ENCODE data around the gene TMEM150B.

Gene TMEM150B

GRCh38 chr19:55279770-55280643 lies 45.1 kb downstream of the TMEM150B start, which contains the start of gene HSPBP1:
HSPBP1 (minus strand) TSS chr19:55280110; CDS start chr19:55279608, 502 bp downstream.
- DNase-seq (ENCODE audit: low read depth in 1 of 2, low spot score in 1 of 2): peak; percentile 84 to 88

GRCh38 chr19:55279340-55279739 lies 45.8 kb downstream of the TMEM150B start:
- no peak for DNase-seq (ENCODE audit: low read depth in 1 of 2, low spot score in 1 of 2)

DNA sequence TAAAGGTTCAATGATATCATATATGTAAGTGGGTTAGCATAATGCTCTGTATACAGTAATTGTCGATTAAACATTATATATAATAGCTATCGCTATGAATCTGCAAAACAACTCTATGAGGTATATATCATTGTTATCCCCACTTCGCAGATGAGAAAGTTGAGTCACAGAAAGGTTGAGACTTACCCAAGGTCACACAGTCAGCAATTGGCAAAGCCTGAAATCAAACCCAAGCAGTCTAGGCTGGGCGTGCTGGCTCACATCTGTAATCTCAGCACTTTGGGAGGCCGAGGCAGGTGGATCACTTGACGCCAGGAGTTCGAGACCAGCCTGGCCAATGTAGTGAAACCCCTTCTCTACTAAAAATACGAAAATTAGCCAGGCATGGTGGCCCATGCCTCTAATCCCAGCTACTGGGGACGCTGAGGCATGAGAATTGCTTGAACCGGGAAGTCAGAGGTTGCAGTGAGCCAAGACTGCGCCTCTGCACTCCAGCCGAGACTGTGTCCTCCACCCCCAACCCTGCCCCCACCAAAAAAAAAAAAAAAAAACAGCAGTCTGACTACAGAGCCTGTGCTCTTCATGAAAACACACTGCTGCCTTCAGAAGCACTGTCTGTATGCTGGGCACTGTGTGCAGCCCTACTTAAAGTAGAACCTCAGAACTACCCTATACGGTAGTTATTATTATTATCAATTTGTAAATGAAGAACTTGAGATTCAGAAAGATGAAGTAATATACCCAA lies 46.6 kb downstream of the TMEM150B start:
- no peak for DNase-seq (ENCODE audit: low read depth in 1 of 2, low spot score in 1 of 2)

DNA sequence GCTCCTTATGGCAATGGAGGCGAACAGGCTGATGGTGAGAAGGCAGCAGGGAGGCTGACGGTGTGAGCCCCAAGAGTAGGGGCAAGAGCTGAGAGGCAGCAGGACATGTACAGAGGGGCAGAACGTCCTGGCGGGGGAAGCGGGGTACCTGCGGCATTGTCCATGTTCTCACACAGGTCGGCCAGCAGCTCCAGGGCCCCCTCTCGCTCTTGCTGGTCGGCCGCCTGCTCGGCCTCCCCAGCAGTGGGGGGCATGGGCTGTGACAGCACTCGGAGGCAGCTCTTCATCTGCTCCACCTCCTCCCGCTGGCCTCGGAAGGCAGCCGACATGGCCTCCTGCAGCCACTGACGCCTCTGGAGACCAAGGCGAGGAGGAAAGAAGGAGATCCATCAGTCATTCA lies 47.6 kb downstream of the TMEM150B start:
- no peak for DNase-seq (ENCODE audit: low read depth in 1 of 2, low spot score in 1 of 2)

DNA sequence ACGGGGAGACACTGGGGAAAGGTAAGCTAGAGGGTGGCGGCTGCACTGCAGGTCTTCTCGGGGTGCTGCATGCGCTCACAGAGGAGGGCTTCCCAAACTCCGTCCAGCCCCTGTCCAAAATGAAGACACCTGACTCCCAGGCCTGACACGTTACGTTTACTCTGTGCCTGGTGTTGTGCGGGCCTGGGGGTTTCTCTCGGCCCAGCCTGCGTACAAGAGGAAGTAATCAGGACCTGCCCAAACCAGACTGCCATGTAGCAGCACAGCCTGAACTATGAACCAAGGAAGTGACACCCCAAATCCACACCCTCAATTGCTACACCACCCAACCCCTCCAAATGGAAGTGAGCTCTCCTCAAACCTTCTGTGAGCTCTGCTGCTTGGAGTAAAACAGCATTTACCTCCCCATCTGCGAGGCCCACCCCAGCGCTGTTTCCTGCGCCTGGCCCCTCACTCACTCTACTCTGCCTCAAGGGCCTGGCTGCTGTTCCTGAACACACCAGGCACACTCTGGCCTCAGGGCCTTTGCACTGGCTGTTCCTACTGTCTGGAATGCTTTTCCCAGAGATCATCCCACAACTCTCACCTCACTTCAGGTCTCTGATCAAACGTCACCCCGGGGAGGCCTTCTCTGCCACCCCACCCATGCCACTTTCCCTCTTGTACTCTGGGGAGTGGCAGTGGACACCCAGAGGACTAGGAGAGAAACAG lies 48.3 kb downstream of the TMEM150B start:
- DNase-seq (ENCODE audit: low read depth in 1 of 2, low spot score in 1 of 2): no peak

DNA sequence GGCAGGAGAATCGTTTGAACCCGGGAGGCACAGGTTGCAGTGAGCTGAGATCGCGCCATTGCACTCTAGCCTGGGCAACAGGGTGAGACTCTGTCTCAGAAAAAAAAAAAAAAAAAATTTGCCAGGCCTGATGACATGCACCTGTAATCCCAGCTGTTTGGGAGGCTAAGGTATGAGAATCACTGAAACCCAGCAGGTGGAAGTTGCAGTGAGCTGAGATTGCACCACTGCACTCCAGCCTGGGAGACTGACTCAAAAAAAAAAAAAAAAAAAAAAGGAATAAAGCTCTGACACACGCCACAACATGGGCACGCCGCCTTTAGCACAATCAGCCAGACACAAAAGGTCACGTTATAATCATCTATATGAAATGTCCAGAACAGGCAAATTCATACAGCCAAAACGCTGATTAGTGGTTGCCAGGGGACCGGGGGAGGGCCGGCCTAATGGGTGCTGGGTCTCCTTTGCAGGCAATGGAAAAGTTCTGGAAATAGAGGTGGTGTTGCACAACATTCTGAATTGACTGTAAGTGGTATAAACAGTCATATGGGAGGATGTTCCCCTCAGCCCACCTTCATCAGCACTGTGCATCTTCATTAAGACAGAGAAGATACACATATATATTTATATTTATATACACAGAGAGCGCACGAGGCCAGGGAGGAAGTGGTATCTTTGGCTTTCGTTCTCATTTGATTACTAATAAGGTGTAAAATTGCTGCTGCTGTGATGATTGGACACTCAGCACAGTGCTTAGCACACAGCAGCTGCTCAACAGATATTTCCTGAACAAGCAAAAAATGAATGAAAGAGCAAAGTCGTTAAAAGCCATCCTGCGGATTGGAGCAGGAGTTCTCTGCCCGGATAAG lies 49.1 kb downstream of the TMEM150B start:
- no peak for DNase-seq (ENCODE audit: low read depth in 1 of 2, low spot score in 1 of 2)

- no peak for DNase-seq (ENCODE audit: low read depth in 1 of 2, low spot score in 1 of 2)
Observed at GRCh38 chr19:55273978-55274707, 51.0 kb downstream of the TMEM150B start.

DNA sequence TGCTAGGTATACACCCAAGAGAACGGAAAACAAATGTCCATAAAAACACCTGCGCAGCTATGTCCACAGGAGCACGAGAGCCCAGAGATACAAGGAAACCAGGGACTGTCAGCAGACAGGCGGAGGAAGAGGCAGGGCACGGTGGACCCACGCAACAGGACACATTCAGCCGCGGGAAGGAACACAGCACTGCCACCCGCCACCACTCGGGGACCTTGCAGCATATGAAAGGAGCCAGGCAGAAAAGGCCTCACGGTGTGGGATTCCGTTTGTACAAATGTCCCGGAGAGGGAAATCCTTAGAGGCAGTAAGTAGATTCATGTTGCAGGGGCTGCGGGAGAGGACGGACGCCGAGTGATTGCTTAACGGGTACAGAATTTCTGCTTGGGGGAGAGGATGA lies 53.0 kb downstream of the TMEM150B start:
- DNase-seq (ENCODE audit: low read depth in 1 of 2, low spot score in 1 of 2): no peak

GRCh38 chr19:55270172-55270942 lies 54.8 kb downstream of the TMEM150B start:
- DNase-seq (ENCODE audit: low read depth in 1 of 2, low spot score in 1 of 2): no peak

DNA sequence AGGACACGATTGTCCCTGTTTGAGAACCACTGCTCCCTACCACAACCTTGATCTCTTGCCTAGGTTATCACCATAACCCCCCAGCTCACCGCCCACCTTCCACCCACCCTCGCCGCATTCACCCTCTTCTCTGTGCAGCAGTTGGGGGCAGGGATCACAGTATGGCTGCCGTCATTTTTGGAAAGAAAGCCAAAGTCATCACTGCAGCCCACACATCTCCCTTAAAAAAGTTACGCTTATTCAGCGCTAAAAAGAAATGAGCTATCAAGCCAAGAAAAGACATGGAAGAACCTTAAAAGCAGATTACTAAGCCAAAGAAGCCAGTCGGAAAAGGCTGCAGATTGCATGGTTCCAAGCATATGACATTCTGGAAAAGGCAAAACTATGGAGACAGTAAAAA lies 55.8 kb downstream of the TMEM150B start:
- DNase-seq (ENCODE audit: low read depth in 1 of 2, low spot score in 1 of 2): no peak

- no peak for DNase-seq (ENCODE audit: low read depth in 1 of 2, low spot score in 1 of 2)
Observed at GRCh38 chr19:55266840-55267239, 58.3 kb downstream of the TMEM150B start.

- DNase-seq (ENCODE audit: low read depth in 1 of 2, low spot score in 1 of 2): no peak
Observed at GRCh38 chr19:55266404-55266803, 58.7 kb downstream of the TMEM150B start.

- no peak for DNase-seq (ENCODE audit: low read depth in 1 of 2, low spot score in 1 of 2)
Observed at GRCh38 chr19:55265723-55266386, 59.3 kb downstream of the TMEM150B start.

DNA sequence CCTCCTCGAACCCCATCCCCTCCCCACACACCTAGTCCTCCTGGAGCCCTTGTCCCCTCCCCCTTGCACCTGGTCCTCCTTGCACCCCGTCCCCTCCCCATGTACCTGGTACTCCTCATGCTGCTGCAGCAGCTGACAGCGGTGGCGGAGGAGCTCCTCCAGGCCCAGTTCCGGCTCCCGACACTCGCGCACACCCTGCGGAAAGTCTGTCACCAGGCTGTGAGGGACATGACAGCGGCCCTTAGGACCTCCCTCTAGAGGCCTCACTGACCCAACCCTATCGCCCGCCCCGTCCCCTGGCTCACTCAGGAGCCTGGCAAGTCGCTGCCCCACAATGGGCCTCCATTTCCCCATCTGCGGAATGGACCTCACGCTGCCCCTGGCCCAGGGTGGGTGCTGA lies 60.0 kb downstream of the TMEM150B start:
- DNase-seq (ENCODE audit: low read depth in 1 of 2, low spot score in 1 of 2): no peak

GRCh38 chr19:55264531-55264930 lies 60.6 kb downstream of the TMEM150B start:
- DNase-seq (ENCODE audit: low read depth in 1 of 2, low spot score in 1 of 2): no peak
